ENCODE measurements around the gene ZNF70. TPM values are rescaled to one million over a fixed set of nuclear protein-coding genes. Genes with fewer than 3 reads are reported as not detected.

Gene ZNF70
- total and polyA plus RNA-seq, 4 donors = 4.3 to 11.2 (median 7.7) TPM

- DNase-seq (ENCODE audit: low read depth in 4 of 6, low spot score in 6 of 6) = peak in 1 of 6 donors; percentile 8
- H3K9me3 ChIP-seq (ENCODE audit: control insufficient read depth, insufficient read depth, low read length) = no peaks in the 10 kb centered on the region
- H3K27me3 ChIP-seq (ENCODE audit: control insufficient read depth, insufficient read depth, low read length) = no peaks in the 10 kb centered on the region
- H3K4me3 ChIP-seq (ENCODE audit: low read depth, low read length) = no peak overlapping the region
- H3K36me3 ChIP-seq (ENCODE audit: control insufficient read depth, insufficient read depth, low read length) = peaks cover 55% of the 10 kb centered on the region
- H3K27ac ChIP-seq (ENCODE audit: low read depth, low read length) = no peak overlapping the region
- WGBS (ENCODE audit: insufficient coverage) = 65% methylated on average over 6 of the region's 10 CpGs
- no peaks in the 10 kb centered on the region for H3K4me1 ChIP-seq (ENCODE audit: control insufficient read depth, insufficient read depth, low read length)
Measured at GRCh38 chr22:23698673-23699235, 52.2 kb downstream of the ZNF70 start.

- Histone ChIP-seq H3K27ac (ENCODE audit: low read depth, low read length) (no peak overlapping the region), H3K4me3 (ENCODE audit: low read depth, low read length) (no peak overlapping the region), H3K27me3 (ENCODE audit: control insufficient read depth, insufficient read depth, low read length) (no peaks in the 10 kb centered on the region), H3K4me1 (ENCODE audit: control insufficient read depth, insufficient read depth, low read length) (no peaks in the 10 kb centered on the region), H3K9me3 (ENCODE audit: control insufficient read depth, insufficient read depth, low read length) (no peaks in the 10 kb centered on the region), H3K36me3 (ENCODE audit: control insufficient read depth, insufficient read depth, low read length) (peaks cover 62% of the 10 kb centered on the region)
- 93% methylated on average over 2 of the region's 4 CpGs for WGBS (ENCODE audit: insufficient coverage)
- no peak for DNase-seq (ENCODE audit: low read depth in 4 of 6, low spot score in 6 of 6)
Measured at GRCh38 chr22:23698094-23698493, 52.8 kb downstream of the ZNF70 start.

- H3K36me3 ChIP-seq (ENCODE audit: control insufficient read depth, insufficient read depth, low read length) = peaks cover 70% of the 10 kb centered on the region
Measured at GRCh38 chr22:23697031-23697970, 53.6 kb downstream of the ZNF70 start.

DNA sequence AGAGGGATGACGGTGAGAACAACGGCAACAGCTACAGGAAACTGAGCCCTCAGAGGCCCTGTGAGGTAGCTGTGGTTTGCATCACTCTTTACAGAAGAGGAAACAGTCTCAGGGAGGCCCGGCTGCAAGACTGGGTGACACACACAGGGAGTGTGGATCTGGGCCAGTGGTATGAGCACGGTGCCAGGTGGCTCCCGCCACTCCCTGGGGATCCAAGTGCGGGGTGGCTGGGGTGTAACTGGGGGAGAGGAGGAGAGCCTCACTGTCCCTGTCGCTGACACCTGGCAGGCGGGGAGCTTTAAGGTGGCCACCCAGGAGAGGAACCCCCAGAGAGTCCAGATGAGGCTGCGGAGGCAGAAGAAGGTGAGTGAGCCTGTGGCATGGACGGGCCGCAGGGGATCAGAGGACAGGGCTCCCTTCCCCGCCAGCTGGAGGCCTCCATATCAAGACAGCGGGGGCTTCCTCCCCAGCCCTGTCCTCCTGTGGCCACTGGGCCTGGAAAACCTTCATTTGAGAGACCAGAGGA lies 54.5 kb downstream of the ZNF70 start:
- Histone ChIP-seq H3K4me1 (ENCODE audit: control insufficient read depth, insufficient read depth, low read length) (no peaks in the 10 kb centered on the region), H3K27me3 (ENCODE audit: control insufficient read depth, insufficient read depth, low read length) (no peaks in the 10 kb centered on the region), H3K27ac (ENCODE audit: low read depth, low read length) (no peak overlapping the region), H3K4me3 (ENCODE audit: low read depth, low read length) (no peak overlapping the region), H3K36me3 (ENCODE audit: control insufficient read depth, insufficient read depth, low read length) (peaks cover 76% of the 10 kb centered on the region), H3K9me3 (ENCODE audit: control insufficient read depth, insufficient read depth, low read length) (no peaks in the 10 kb centered on the region)
- no peak for DNase-seq (ENCODE audit: low read depth in 4 of 6, low spot score in 6 of 6)
- WGBS (ENCODE audit: insufficient coverage) = 94% methylated on average over 11 of the region's 13 CpGs

More at GRCh38 chr22:23697031-23697970, 53.6 kb downstream of the ZNF70 start:
- no peak overlapping the region for H3K4me3 ChIP-seq (ENCODE audit: low read depth, low read length)
- no peaks in the 10 kb centered on the region for H3K4me1 ChIP-seq (ENCODE audit: control insufficient read depth, insufficient read depth, low read length)
- 95% methylated on average over 4 of the region's 11 CpGs for WGBS (ENCODE audit: insufficient coverage)
- no peaks in the 10 kb centered on the region for H3K27me3 ChIP-seq (ENCODE audit: control insufficient read depth, insufficient read depth, low read length)
- H3K27ac ChIP-seq (ENCODE audit: low read depth, low read length) = no peak overlapping the region
- no peaks in the 10 kb centered on the region for H3K9me3 ChIP-seq (ENCODE audit: control insufficient read depth, insufficient read depth, low read length)
- no peak for DNase-seq (ENCODE audit: low read depth in 4 of 6, low spot score in 6 of 6)

DNA sequence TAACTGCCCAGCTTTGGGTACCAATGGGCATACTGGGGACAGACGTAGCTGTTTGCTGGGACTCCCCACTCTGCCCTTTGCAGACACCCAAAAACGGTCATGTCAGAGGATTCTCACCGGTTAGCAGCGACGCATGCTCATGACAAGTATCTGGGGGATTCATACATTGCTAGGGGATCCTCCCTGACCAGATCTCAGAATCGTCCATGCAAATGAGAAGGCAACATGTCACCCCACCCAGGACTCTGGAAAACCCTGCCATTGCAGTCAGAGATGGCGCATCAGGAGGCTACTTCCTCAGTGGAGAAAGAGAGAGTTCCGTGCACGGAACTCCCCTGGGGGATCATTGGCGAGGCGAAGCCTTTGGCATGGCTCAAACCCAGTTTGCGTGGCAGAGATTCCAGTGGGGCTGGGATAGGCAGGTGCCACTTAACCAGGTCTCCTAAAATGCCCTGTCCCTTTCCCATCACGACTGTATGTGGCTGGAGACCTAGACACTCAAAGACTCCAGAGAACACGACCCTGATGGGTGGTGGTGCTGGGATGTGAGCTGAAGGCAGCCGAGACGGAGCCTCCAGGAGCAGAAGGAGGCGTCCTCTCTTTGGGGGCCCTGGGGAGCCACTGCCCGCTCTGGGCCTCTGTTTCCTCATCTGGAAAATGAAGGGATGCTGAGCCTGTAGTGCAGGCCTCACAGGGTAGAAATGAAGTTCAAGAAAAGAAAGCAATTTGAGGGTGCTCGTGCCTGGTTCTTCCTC lies 55.2 kb downstream of the ZNF70 start:
- Histone ChIP-seq H3K36me3 (ENCODE audit: control insufficient read depth, insufficient read depth, low read length) (peaks cover 75% of the 10 kb centered on the region), H3K4me1 (ENCODE audit: control insufficient read depth, insufficient read depth, low read length) (no peaks in the 10 kb centered on the region), H3K27ac (ENCODE audit: low read depth, low read length) (no peak overlapping the region), H3K4me3 (ENCODE audit: low read depth, low read length) (no peak overlapping the region), H3K9me3 (ENCODE audit: control insufficient read depth, insufficient read depth, low read length) (no peaks in the 10 kb centered on the region), H3K27me3 (ENCODE audit: control insufficient read depth, insufficient read depth, low read length) (no peaks in the 10 kb centered on the region)
- DNase-seq (ENCODE audit: low read depth in 4 of 6, low spot score in 6 of 6) = no peak
- WGBS (ENCODE audit: insufficient coverage) = 96% methylated on average over 17 of the region's 19 CpGs

GRCh38 chr22:23695141-23695540 lies 55.8 kb downstream of the ZNF70 start:
- H3K9me3 ChIP-seq (ENCODE audit: control insufficient read depth, insufficient read depth, low read length) = no peaks in the 10 kb centered on the region
- 83% methylated on average over 3 of the region's 3 CpGs for WGBS (ENCODE audit: insufficient coverage)
- no peak for DNase-seq (ENCODE audit: low read depth in 4 of 6, low spot score in 6 of 6)
- H3K4me3 ChIP-seq (ENCODE audit: low read depth, low read length) = no peak overlapping the region
- no peaks in the 10 kb centered on the region for H3K27me3 ChIP-seq (ENCODE audit: control insufficient read depth, insufficient read depth, low read length)
- no peak overlapping the region for H3K27ac ChIP-seq (ENCODE audit: low read depth, low read length)
- no peaks in the 10 kb centered on the region for H3K4me1 ChIP-seq (ENCODE audit: control insufficient read depth, insufficient read depth, low read length)
- peaks cover 76% of the 10 kb centered on the region for H3K36me3 ChIP-seq (ENCODE audit: control insufficient read depth, insufficient read depth, low read length)

DNA sequence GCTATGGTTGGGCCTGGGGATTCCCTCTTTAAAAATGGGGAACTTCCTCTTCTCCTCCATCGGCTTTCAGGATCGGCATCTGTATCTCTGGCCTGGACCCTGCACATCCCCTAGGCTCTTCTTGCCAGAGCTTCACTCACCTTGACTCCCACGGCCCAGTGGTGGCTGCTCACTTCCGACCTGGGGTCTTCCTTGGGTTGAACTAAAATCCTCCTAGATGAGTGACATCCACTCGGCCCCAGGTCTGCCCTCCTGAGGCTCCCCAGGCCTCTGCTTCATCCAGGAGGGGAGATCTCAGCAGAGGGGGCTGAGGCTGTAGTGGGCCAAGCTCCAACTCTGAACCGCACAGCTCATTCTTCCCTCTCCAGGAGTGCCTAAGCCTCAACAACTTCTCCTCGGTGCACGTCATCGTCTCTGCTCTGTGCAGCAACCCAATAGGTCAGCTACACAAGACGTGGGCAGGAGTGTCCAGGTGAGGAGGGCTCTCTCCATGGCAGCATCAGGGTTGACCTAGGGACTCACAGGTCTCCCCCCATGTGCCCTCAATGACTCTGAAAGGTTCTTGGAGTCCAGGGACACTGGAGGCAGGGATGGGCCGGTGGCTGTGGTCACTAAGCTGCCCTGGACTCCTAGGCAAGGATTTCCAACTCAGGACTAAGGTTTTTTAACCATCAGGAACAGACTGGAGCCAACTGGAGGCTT lies 56.8 kb downstream of the ZNF70 start:
- Histone ChIP-seq H3K27me3 (ENCODE audit: control insufficient read depth, insufficient read depth, low read length) (no peaks in the 10 kb centered on the region), H3K4me3 (ENCODE audit: low read depth, low read length) (no peak overlapping the region), H3K4me1 (ENCODE audit: control insufficient read depth, insufficient read depth, low read length) (no peaks in the 10 kb centered on the region), H3K9me3 (ENCODE audit: control insufficient read depth, insufficient read depth, low read length) (no peaks in the 10 kb centered on the region), H3K27ac (ENCODE audit: low read depth, low read length) (no peak overlapping the region), H3K36me3 (ENCODE audit: control insufficient read depth, insufficient read depth, low read length) (peaks cover 80% of the 10 kb centered on the region)
- 95% methylated on average over 11 of the region's 11 CpGs for WGBS (ENCODE audit: insufficient coverage)
- DNase-seq (ENCODE audit: low read depth in 4 of 6, low spot score in 6 of 6) = no peak

GRCh38 chr22:23692598-23693291 lies 58.2 kb downstream of the ZNF70 start:
- H3K4me3 ChIP-seq (ENCODE audit: low read depth, low read length) = no peak overlapping the region
- H3K36me3 ChIP-seq (ENCODE audit: control insufficient read depth, insufficient read depth, low read length) = peaks cover 80% of the 10 kb centered on the region
- H3K27ac ChIP-seq (ENCODE audit: low read depth, low read length) = no peak overlapping the region
- H3K9me3 ChIP-seq (ENCODE audit: control insufficient read depth, insufficient read depth, low read length) = no peaks in the 10 kb centered on the region
- 86% methylated on average over 12 of the region's 12 CpGs for WGBS (ENCODE audit: insufficient coverage)
- H3K4me1 ChIP-seq (ENCODE audit: control insufficient read depth, insufficient read depth, low read length) = no peaks in the 10 kb centered on the region
- H3K27me3 ChIP-seq (ENCODE audit: control insufficient read depth, insufficient read depth, low read length) = no peaks in the 10 kb centered on the region
- no peak for DNase-seq (ENCODE audit: low read depth in 4 of 6, low spot score in 6 of 6)

All from spinal cord (tissue), 10 donors.